ENCODE measurements around the gene NCOA6. TPM values are rescaled to one million over a fixed set of nuclear protein-coding genes. Genes with fewer than 3 reads are reported as not detected.

NCOA6 gene
- total RNA-seq, 1 donor, result 8.6 TPM

DNA sequence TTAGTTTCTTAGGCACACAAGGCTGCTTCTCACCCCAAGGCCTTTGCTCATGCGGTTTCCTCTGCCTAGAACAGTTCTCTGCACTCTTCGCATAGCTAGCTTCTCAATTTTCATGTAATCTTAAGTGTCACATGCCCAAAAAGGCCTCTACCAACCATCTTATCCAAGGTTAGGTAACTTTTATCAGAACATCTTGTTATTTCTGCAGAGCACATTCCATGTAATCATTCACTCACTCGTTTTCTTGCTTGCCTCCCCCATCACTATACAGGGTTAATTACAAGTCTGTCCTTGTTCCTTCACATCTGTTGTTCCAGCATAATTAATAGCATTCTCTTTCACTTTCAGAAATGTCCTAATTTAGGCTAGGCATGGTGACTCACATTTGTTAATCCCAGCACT is 53.8 kb downstream of the NCOA6 start:
- peak; percentile 78 for DNase-seq (ENCODE audit: low read depth)
- TF ChIP-seq, protein P1, sequence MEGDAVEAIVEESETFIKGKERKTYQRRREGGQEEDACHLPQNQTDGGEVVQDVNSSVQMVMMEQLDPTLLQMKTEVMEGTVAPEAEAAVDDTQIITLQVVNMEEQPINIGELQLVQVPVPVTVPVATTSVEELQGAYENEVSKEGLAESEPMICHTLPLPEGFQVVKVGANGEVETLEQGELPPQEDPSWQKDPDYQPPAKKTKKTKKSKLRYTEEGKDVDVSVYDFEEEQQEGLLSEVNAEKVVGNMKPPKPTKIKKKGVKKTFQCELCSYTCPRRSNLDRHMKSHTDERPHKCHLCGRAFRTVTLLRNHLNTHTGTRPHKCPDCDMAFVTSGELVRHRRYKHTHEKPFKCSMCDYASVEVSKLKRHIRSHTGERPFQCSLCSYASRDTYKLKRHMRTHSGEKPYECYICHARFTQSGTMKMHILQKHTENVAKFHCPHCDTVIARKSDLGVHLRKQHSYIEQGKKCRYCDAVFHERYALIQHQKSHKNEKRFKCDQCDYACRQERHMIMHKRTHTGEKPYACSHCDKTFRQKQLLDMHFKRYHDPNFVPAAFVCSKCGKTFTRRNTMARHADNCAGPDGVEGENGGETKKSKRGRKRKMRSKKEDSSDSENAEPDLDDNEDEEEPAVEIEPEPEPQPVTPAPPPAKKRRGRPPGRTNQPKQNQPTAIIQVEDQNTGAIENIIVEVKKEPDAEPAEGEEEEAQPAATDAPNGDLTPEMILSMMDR (IDR thresholded peaks at IDR 0.05; ENCODE audit: insufficient read depth, low read depth, low read length), result no peak
- no peak overlapping the region for H3K4me3 ChIP-seq (ENCODE audit: low read depth, low read length)

DNA sequence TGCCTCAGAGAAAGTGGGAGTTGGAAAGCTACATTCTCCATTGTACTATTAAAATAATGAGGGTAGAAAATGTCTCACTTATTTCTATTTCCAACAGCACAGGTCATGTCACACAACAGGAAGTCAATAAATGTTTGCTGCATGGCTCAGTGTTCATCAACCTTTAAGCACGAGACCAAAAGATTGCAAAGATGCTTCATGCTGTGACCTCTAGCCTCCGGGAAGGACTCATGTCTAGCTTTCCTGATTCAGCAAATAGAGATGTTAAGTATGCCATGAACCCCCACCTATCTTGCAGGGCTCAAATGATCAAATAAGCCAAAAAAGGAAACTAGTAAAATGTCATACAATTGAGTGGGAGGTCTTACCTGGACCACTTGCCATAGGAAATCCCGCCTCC is 57.4 kb downstream of the NCOA6 start:
- no peak overlapping the region for H3K4me3 ChIP-seq (ENCODE audit: low read depth, low read length)
- TF ChIP-seq, protein P1 (IDR thresholded peaks at IDR 0.05; ENCODE audit: insufficient read depth, low read depth, low read length), result no peak
- DNase-seq (ENCODE audit: low read depth), result peak; percentile 63

DNA sequence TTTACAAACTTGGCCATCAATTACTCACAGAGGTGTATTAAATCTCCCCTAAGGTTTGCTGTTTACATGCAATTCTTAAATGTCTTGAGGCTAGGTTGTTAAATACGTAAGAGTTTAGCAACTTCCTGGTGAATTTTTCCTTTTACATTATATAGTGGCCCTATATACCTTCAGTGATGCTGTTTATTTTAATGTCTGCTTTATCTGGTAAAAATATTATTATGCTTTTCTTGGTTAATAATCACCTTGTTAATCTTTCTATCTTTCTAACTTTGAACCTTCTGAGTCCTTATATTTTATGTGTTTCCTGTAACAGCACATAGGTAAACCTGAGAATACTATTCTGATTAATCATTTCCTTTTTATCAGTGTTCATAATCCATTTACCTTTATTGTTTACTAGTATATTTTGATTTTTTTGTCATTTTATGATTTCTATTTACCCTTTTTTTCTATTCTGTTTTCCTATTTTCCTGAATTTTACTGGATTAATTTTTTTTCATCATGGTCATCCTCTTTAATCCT is 63.4 kb downstream of the NCOA6 start:
- TF ChIP-seq, protein P1 (IDR thresholded peaks at IDR 0.05; ENCODE audit: insufficient read depth, low read depth, low read length), result no peak
- DNase-seq (ENCODE audit: low read depth), result no peak

DNA sequence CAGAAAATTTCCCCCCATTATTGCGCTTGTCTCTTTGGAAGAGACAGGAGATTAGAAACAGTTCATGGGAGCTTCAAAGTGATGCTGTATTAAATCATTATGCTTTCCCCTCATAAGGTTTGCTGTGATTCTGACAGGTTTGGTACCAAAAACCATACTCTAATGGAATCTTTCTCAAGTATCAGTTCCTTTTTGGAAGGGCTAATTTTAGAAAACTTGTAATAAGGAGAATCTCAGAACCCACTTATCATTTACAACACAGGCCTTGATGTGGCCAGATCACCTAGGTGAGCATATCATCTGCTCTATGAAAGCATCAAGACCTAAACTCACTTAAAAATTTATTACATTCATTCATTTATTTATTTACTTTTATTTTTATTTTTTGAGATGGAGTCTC is 70.1 kb downstream of the NCOA6 start:
- DNase-seq (ENCODE audit: low read depth), result no peak
- TF ChIP-seq, protein P1 (IDR thresholded peaks at IDR 0.05; ENCODE audit: insufficient read depth, low read depth, low read length), result no peak
- H3K4me3 ChIP-seq (ENCODE audit: low read depth, low read length), result no peak overlapping the region

More for the DNA sequence above, 63.4 kb downstream of the NCOA6 start:
- no peak overlapping the region for H3K4me3 ChIP-seq (ENCODE audit: low read depth, low read length)

DNA sequence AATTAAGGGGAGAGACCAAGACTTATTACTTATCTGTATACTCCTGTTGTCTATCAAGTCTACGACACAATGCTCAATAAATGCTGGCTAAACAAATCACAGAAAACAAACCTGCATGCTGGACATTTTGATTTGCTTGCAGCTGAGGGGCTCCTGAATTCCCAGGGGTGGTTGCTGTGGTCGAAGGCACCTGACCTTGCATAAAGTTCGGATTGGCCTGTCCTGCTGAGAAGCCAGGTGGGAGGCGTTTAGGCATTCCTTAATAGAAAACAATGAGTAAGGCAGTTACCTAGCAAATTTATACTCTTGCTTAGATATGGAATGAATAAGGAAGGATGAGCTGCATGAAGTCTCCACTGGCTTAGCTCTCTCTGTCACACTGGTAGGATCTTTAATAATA is 70.8 kb downstream of the NCOA6 start:
- TF ChIP-seq, protein P1 (IDR thresholded peaks at IDR 0.05; ENCODE audit: insufficient read depth, low read depth, low read length), result no peak
- no peak overlapping the region for H3K4me3 ChIP-seq (ENCODE audit: low read depth, low read length)
- no peak for DNase-seq (ENCODE audit: low read depth)

DNA sequence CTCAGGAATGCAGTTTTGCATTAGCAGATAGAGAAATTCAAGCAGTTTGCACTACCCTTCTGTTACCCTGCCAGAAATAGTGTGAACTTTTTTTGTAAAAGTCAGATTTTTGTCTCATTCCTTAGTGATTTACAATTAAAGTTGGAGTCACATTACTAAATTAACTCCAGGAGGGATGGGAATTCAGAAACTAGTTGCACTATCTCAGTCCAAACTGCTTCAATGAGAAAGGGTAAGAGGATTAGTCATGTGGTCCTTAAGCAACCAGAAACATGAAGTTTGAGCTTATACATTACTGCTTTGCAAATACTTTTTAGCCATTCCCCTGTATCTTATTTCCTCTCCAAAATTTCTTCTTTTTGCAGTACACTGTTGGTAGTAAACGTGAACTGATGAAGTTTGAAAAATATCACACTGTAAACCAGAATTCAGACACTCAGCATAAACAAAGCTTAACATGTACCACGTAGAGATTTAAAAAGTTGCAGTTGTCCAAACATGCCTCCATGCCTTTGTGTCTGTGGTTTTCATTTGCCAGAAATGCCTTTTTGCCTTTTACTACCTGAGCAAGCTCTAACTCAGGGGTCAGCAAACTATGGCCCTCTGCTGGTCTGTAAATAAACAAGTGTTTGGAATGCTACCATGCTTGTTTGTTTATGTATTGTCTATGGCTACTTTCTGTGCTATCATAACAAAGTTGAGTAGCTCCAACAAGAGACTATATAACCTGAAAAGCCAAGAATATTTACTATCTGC is 71.6 kb downstream of the NCOA6 start:
- DNase-seq (ENCODE audit: low read depth), result peak; percentile 76
- TF ChIP-seq, protein P1 (IDR thresholded peaks at IDR 0.05; ENCODE audit: insufficient read depth, low read depth, low read length), result no peak
- H3K4me3 ChIP-seq (ENCODE audit: low read depth, low read length), result no peak overlapping the region

All from fibroblast of villous mesenchyme (primary cell).